Vagina (tissue), 2 donors: ENCODE data around the gene SERTM1.

Experiments
- POLR2AphosphoS5 ChIP-seq, 2 donors: sonication (generic); formaldehyde crosslinking; IDR thresholded peaks; one replicate each; pipeline ENCODE4 v1.9.0; 2017; ENCODE audit warnings: antibody characterized with exemption in 2 of 2, mild to moderate bottlenecking in 2 of 2, low read depth in 1 of 2; ENCODE audit not compliant: insufficient read depth in 1 of 2
- TF ChIP-seq, protein P1 (sequence below), 3 experiments: fragments of 450-650 bp in 2 of 3; fragments of 200-600 bp in 1 of 3; sonication (generic) in 1 of 3; IDR thresholded peaks; one replicate each; pipeline ENCODE4 v1.5.1; 2017 to 2019; ENCODE audit warnings: antibody characterized with exemption in 3 of 3, mild to moderate bottlenecking in 2 of 3, moderate library complexity in 2 of 3

DNA sequence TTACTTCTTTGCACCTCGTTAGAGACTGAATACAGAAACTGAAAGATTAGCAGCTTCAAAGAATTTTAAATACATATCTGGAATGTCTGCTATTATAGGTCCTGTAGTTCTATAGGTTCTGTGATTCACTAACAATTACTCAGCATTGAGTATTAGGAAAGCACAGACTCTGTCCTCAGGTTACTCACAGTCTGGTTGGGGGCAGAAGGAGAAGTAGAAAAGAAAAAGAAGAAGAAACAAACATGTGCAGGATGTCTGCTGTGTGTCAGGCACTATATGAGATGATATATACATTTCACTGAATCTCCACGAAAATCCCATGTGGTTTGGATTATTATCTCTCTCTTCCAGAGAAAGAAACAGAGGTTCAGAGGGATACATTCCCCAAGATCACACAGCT is 40.1 kb downstream of the SERTM1 start:
- TF ChIP-seq, protein P1, sequence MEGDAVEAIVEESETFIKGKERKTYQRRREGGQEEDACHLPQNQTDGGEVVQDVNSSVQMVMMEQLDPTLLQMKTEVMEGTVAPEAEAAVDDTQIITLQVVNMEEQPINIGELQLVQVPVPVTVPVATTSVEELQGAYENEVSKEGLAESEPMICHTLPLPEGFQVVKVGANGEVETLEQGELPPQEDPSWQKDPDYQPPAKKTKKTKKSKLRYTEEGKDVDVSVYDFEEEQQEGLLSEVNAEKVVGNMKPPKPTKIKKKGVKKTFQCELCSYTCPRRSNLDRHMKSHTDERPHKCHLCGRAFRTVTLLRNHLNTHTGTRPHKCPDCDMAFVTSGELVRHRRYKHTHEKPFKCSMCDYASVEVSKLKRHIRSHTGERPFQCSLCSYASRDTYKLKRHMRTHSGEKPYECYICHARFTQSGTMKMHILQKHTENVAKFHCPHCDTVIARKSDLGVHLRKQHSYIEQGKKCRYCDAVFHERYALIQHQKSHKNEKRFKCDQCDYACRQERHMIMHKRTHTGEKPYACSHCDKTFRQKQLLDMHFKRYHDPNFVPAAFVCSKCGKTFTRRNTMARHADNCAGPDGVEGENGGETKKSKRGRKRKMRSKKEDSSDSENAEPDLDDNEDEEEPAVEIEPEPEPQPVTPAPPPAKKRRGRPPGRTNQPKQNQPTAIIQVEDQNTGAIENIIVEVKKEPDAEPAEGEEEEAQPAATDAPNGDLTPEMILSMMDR (IDR thresholded peaks at IDR 0.05), result no peak
- no peak for TF ChIP-seq POLR2AphosphoS5 (IDR thresholded peaks at IDR 0.05; ENCODE audit: insufficient read depth in 1 of 2, low read depth in 1 of 2)
